Natural killer cell (primary cell): Measurements from ENCODE around the gene HDGFL2. TPM values are rescaled to one million over a fixed set of nuclear protein-coding genes. Genes with fewer than 3 reads are reported as not detected.

Experiments used
- ATAC-seq, 3 donors: fragments of 150-1000 bp in 2 of 3; fragments of 200-7000 bp in 1 of 3; cut with Tn5 transposase; 1 replicate in 1 of 3; 2 replicates in 2 of 3; pipeline ENCODE4 v1.10.0; 2021; ENCODE audit warnings: mild to moderate bottlenecking in 2 of 3, moderate library complexity in 2 of 3
- DNase-seq, 2 donors: peaks; one replicate each; pipeline versions ENCODE4 v3.0.0 to v3.0.0-alpha.2; 2013 to 2021; ENCODE audit warnings: mixed read lengths in 1 of 2
- H3K27ac ChIP-seq: one replicate; pipeline ENCODE4 v1.5.1; 2013; ENCODE audit warnings: mild to moderate bottlenecking, low read length
- H3K27me3 ChIP-seq: one replicate; pipeline ENCODE4 v1.6.1; 2013; ENCODE audit warnings: low read length; ENCODE audit not compliant: control insufficient read depth, insufficient read depth
- H3K36me3 ChIP-seq: one replicate; pipeline ENCODE4 v1.6.1; 2013; ENCODE audit warnings: low read length; ENCODE audit not compliant: control insufficient read depth, insufficient read depth
- H3K4me1 ChIP-seq: one replicate; pipeline ENCODE4 v1.6.1; 2013; ENCODE audit warnings: low read length; ENCODE audit not compliant: control insufficient read depth, insufficient read depth
- H3K4me3 ChIP-seq: one replicate; pipeline ENCODE4 v1.5.1; 2013; ENCODE audit warnings: low read length
- H3K9me3 ChIP-seq: one replicate; pipeline ENCODE4 v1.6.1; 2013; ENCODE audit warnings: low read length; ENCODE audit not compliant: control insufficient read depth, insufficient read depth
- H3K27ac Mint-ChIP-seq, 2 donors: one replicate each; pipeline ENCODE4 v1.8.0; 2022; ENCODE audit warnings: mild to moderate bottlenecking in 2 of 2, mixed read lengths in 2 of 2, moderate library complexity in 1 of 2
- H3K27me3 Mint-ChIP-seq, 2 donors: one replicate each; pipeline ENCODE4 v1.8.0; 2022; ENCODE audit warnings: low read depth in 2 of 2, mixed read lengths in 2 of 2
- H3K36me3 Mint-ChIP-seq: one replicate; pipeline ENCODE4 v1.8.0; 2022; ENCODE audit warnings: mixed read lengths
- H3K4me1 Mint-ChIP-seq, 2 donors: one replicate each; pipeline ENCODE4 v1.8.0; 2022; ENCODE audit warnings: mixed read lengths in 2 of 2
- H3K4me3 Mint-ChIP-seq: one replicate; pipeline ENCODE4 v1.8.0; 2022; ENCODE audit warnings: mild to moderate bottlenecking, moderate library complexity, mixed read lengths
- H3K9me3 Mint-ChIP-seq, 2 donors: one replicate each; pipeline ENCODE4 v1.8.0; 2022; ENCODE audit warnings: mixed read lengths in 2 of 2
- CTCF ChIP-seq: fragments of 200-600 bp; IDR thresholded peaks from one replicate; pipeline ENCODE4 v1.8.0; 2022; ENCODE audit warnings: antibody characterized with exemption
- WGBS: methylation state at CpG from one replicate; pipeline ENCODE4 v1.1.7; 2013; ENCODE audit warnings: missing lambda C conversion rate; ENCODE audit not compliant: insufficient coverage; 5-methylcytosine and 5-hydroxymethylcytosine counted together
- intact Hi-C: fragments of 100-400 bp; cut with micrococcal nuclease; formaldehyde crosslinking; loops from one replicate; pipeline ENCODE4 v1.14.2; 2022
- total RNA-seq, 4 donors: library from RNA; stranded (reverse); fragments of 120-200 nt in 1 of 4; gene quantifications; one replicate each; pipeline versions ENCODE4 v1.2.3 to v1.2.4, GENCODE V29; 2013 to 2022

Gene HDGFL2
- total RNA-seq, 3 donors from 2014 or later (not counting 1 experiment from before 2014, with no cell fraction given), result 28.7 to 43.6 (median 29.8) TPM

GRCh38 chr19:4432918-4433506 is 39.1 kb upstream of the HDGFL2 start:
- H3K4me1 Mint-ChIP-seq, result peaks cover 0 to 4% of the 10 kb centered on the region in 2 donors
- 94% methylated on average over 28 of the region's 28 CpGs for WGBS
- H3K4me1 ChIP-seq, result peaks cover 26% of the 10 kb centered on the region
- H3K4me3 ChIP-seq, result no peak overlapping the region
- H3K9me3 Mint-ChIP-seq, result no peaks in the 10 kb centered on the region
- H3K4me3 Mint-ChIP-seq, result no peak overlapping the region
- peaks cover 19% of the 10 kb centered on the region for H3K36me3 ChIP-seq
- H3K27ac Mint-ChIP-seq, result no peak overlapping the region
- no peak for TF ChIP-seq CTCF
- H3K9me3 ChIP-seq, result no peaks in the 10 kb centered on the region
- H3K27me3 Mint-ChIP-seq, result no peaks in the 10 kb centered on the region
- H3K27ac ChIP-seq, result no peak overlapping the region
- peaks cover 6% of the 10 kb centered on the region for H3K36me3 Mint-ChIP-seq
- ATAC-seq (no peak), DNase-seq (no peak)
- H3K27me3 ChIP-seq, result no peaks in the 10 kb centered on the region
- intact Hi-C loops, result no loop called here

- WGBS, result 96% methylated on average over 9 of the region's 9 CpGs
- peaks cover 19% of the 10 kb centered on the region for H3K36me3 ChIP-seq
- H3K4me1 ChIP-seq, result peaks cover 26% of the 10 kb centered on the region
- Mint-ChIP-seq H3K4me1 (peaks cover 0 to 4% of the 10 kb centered on the region in 2 donors), H3K36me3 (peaks cover 6% of the 10 kb centered on the region), H3K27ac (no peak overlapping the region), H3K9me3 (no peaks in the 10 kb centered on the region), H3K4me3 (no peak overlapping the region), H3K27me3 (no peaks in the 10 kb centered on the region)
- no peak for ATAC-seq
- no peak overlapping the region for H3K4me3 ChIP-seq
- H3K27me3 ChIP-seq, result no peaks in the 10 kb centered on the region
- H3K9me3 ChIP-seq, result no peaks in the 10 kb centered on the region
- no peak for DNase-seq
- TF ChIP-seq CTCF, result no peak
- H3K27ac ChIP-seq, result no peak overlapping the region
- intact Hi-C loops, result no loop called here
Observed at GRCh38 chr19:4434391-4434790, 37.7 kb upstream of the HDGFL2 start.

- Mint-ChIP-seq H3K9me3 (no peaks in the 10 kb centered on the region), H3K4me1 (peaks cover 0 to 4% of the 10 kb centered on the region in 2 donors), H3K4me3 (no peak overlapping the region), H3K27me3 (no peaks in the 10 kb centered on the region), H3K27ac (no peak overlapping the region), H3K36me3 (peaks cover 6% of the 10 kb centered on the region)
- no peak overlapping the region for H3K4me3 ChIP-seq
- H3K27ac ChIP-seq, result no peak overlapping the region
- H3K9me3 ChIP-seq, result no peaks in the 10 kb centered on the region
- intact Hi-C loops, result no loop called here
- TF ChIP-seq CTCF, result no peak
- peaks cover 16% of the 10 kb centered on the region for H3K4me1 ChIP-seq
- WGBS, result 97% methylated on average over 7 of the region's 7 CpGs
- DNase-seq, result no peak
- no peak for ATAC-seq
- no peaks in the 10 kb centered on the region for H3K27me3 ChIP-seq
- H3K36me3 ChIP-seq, result peaks cover 15% of the 10 kb centered on the region
Observed at GRCh38 chr19:4436231-4436630, 35.9 kb upstream of the HDGFL2 start.

GRCh38 chr19:4437103-4437502 is 35.0 kb upstream of the HDGFL2 start:
- no peak overlapping the region for H3K4me3 ChIP-seq
- Mint-ChIP-seq H3K27me3 (no peaks in the 10 kb centered on the region), H3K27ac (no peak overlapping the region), H3K9me3 (no peaks in the 10 kb centered on the region), H3K4me1 (peaks cover 0 to 2% of the 10 kb centered on the region in 2 donors), H3K4me3 (no peak overlapping the region), H3K36me3 (peaks cover 6% of the 10 kb centered on the region)
- intact Hi-C loops, result no loop called here
- ATAC-seq, result no peak
- 95% methylated on average over 10 of the region's 10 CpGs for WGBS
- peaks cover 11% of the 10 kb centered on the region for H3K36me3 ChIP-seq
- no peak for TF ChIP-seq CTCF
- H3K4me1 ChIP-seq, result peaks cover 7% of the 10 kb centered on the region
- H3K27ac ChIP-seq, result no peak overlapping the region
- H3K27me3 ChIP-seq, result no peaks in the 10 kb centered on the region
- no peaks in the 10 kb centered on the region for H3K9me3 ChIP-seq
- no peak for DNase-seq
